GM12872 (cell line): ENCODE measurements around the gene CTRB1.

Experiments
- CTCF ChIP-seq: IDR thresholded peaks from 3 replicates; pipeline ENCODE4 v1.5.1; 2011; ENCODE audit warnings: low read depth, mild to moderate bottlenecking, low read length, moderate library complexity; ENCODE audit not compliant: insufficient read depth

The CTRB1 gene

GRCh38 chr16:75263963-75264445 is 45.2 kb downstream of the CTRB1 start:
- no peak for TF ChIP-seq CTCF

- no peak for TF ChIP-seq CTCF
Measured at GRCh38 chr16:75264457-75264998, 45.7 kb downstream of the CTRB1 start.

- TF ChIP-seq CTCF, result no peak
Measured at GRCh38 chr16:75264999-75265910, 46.5 kb downstream of the CTRB1 start.

- no peak for TF ChIP-seq CTCF
Measured at GRCh38 chr16:75265911-75266701, 47.3 kb downstream of the CTRB1 start.

- no peak for TF ChIP-seq CTCF
Measured at GRCh38 chr16:75266738-75267630, 48.2 kb downstream of the CTRB1 start.

- TF ChIP-seq CTCF, result no peak
Measured at GRCh38 chr16:75267631-75268264, 49.0 kb downstream of the CTRB1 start.
